Activated CD8-positive, alpha-beta memory T cell treated with anti-CD3 and anti-CD28 coated beads, Interleukin-2, amount 50 U/mL, for 24 hours (primary cell): ENCODE results near the gene HADH.
"Not testable (repeated sequence)": the region's sequence is repeated elsewhere in the genome, so short reads cannot be mapped to it uniquely, and the experiment has no call there.

Experiments
- DNase-seq: peaks from one replicate; pipeline ENCODE4 v3.0.0-alpha.2; 2020; ENCODE audit errors: extremely low read depth

HADH gene

DNA sequence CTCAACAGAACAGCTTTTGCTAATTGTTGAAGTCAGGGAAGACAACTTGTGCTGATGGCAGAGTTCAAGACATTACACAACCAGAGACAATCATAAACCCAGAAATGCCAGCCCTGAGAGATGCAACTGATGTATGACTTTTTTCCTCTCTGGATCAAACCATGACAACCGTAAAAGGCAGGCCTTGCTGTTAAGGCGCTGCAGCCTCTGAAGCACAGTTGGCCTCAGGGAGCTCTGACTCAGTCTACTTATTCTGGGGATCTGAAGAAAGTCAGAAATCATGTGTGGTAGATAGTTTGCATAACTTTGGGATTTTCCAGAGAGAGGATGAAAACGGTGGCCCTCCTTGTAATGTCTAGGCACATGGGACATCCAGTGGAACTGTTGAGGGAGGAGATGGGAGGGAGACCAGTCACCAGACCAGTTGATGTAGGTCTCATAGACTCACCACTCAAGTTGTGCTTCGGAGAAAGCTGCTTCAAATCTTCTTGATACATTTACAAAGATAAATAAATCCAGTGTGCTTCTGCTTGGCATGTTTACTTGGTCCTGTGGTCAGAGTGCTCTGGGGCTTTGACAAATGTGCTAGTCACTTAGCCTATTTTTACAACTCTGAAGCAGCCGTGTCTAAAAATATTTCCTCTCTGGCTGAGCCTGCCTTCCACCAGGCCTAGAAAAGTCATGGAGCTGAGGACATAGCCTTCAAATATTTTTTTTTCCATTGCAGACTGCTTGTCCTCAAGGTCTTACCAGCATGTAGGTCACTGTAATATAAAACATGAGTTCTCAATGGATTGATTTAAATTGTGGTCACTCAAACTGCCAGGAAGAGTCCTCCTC is 7.5 kb downstream of the HADH start:
- no peak for DNase-seq

DNA sequence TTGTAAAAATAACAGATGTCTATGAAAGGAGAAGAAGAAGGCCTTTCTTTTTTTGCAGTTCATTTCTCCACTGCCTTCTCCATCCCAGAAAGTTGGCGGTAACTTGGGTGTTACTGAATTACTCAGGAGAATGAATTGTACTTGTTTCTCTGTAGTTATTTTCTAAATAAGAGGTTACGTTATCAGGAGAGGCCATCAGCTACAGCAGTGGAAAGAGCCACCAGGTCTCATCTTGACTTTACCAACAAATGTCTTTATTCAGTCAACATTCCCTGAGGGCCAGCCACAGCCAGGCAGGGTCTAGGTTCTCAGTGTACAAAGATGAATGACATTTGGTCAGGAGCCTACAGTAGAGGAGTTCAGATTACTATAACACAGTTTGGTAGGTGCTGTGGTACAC is 8.1 kb downstream of the HADH start:
- DNase-seq, result no peak

- DNase-seq, result no peak
Measured at GRCh38 chr4:107999932-108000539, 10.3 kb downstream of the HADH start.

DNA sequence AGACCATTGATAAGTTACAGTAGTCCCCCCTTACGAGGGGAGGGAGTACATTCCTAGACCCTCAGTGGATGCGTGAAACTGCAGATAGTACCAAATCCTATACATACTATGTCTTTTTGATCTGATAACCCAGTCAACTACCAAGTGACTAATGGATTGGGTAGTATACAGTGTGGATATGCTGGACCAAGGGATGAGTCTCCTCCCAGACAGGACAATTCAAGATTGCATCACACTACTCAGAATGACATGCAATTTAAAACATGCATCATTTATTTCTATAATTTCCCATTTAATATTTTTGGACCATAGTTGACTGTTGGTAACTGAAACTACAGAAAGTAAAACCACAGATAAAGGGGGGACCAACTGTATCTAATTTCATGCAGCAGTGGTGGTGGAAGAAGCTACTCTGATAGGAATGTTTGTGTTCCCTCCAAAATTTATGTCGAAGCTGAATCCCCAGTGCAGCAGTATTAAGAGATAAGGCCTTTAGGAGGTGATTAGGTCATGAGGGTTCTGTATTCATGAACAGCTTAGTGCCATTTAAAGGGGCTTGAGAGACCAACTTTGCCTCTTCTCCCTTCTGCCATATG is 11.9 kb downstream of the HADH start:
- no peak for DNase-seq

- no peak for DNase-seq
Measured at GRCh38 chr4:108003982-108004515, 14.4 kb downstream of the HADH start.

GRCh38 chr4:108004646-108005045 is 15.0 kb downstream of the HADH start:
- DNase-seq, result no peak

- DNase-seq, result no peak
Measured at GRCh38 chr4:108005807-108006206, 16.1 kb downstream of the HADH start.

DNA sequence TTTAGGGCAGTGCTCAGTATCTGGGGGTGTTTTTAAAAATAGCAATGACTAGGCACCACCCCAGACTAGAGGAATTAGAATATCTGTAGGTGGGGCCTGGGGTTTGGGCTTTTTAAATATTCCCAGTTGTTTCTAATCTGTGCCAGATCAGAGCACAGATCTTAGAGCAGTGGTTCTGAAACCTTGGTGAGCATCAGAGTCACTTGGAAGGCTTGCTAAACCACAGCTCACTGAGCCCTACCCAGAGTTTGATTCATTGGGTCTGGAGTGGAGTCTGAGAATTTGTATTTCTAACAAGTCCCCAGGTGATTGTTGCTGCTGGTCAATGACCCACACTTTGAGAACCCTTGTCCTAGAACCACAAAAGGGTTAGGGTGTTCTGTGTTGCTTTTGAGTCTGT is 16.7 kb downstream of the HADH start:
- no peak for DNase-seq

- DNase-seq, result no peak
Measured at GRCh38 chr4:108007984-108008383, 18.3 kb downstream of the HADH start.

DNA sequence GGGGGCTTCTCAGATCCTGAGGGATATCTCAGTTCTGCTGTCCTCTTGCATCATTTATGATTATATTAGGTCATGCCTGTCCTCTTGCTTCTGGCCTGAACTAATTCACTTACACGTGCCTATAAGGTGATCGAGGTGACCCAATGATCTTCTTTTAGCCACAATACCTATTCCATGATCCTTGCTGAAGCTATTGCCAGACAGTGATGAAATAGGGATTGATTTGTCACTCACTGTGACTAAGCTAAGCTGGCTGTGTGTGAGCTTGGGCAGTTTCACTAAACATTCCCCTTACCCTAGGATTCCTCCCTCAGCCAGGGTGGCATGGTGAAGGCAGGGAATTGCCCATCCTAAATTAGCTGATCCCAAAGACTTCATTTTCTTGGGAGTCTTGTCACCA is 19.0 kb downstream of the HADH start:
- DNase-seq, result no peak

- no peak for DNase-seq
Measured at GRCh38 chr4:108010167-108010566, 20.5 kb downstream of the HADH start.

DNA sequence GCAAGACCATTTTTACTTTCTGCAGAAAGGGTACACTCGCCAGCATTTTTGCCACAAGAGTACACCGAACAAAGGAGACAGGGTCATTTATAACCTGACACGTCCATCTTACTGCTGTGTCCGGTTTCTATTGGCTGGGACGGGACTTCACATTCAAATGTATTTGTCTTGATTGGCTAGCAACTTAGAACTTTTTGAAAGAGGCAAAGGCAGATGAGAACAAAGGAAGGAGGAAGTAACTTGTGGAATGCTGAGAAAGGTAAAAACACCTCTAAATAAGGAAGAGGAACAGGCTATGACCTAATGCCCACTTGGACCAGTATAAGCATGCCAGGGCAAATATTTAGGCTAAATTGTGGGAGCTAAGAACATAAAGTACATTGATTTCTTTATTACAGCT is 22.7 kb downstream of the HADH start:
- not testable (repeated sequence) for DNase-seq

- no peak for DNase-seq
Measured at GRCh38 chr4:108013327-108013726, 23.6 kb downstream of the HADH start.

- DNase-seq, result no peak
Measured at GRCh38 chr4:108013955-108014354, 24.3 kb downstream of the HADH start.

DNA sequence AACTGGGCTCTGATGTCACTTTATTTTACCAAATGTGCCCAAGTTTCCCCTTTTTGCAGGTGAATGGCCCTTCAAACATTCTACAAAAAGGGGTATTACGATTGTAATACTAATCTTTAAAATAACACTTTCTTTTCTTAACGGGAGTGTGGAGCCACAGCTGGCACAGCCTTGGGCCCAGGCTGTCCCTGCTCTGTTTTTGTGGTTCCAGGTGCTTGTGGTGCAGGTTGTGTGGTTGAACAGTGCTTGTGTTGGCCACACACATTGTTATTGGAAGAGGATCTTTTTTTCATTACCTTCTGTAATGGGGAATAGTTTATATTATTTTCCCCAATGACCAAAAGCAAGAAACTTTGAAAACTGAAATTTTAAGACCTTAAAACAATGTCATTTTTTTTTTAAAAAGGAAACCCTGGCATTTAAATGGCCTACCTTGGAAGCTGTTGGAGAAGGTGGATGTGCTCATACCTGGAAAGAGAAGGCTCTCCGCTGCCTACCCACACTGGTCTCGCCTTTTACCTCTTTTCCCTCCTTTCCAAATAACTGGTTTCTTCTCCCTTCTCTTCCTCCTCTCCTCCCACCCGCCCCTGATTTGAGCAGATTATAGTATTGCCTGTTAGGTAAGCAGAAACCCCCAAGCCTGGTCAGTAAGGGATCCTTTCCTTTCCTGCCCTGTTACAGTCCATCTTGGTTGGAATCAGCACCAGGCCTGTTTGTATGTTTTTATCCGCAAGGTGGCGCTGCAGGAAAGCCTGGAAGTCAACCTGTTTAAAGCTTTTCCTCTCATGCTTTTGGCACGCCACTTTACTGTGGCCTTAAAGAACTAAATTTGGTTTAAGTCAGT is 28.6 kb downstream of the HADH start:
- peak; percentile 62 for DNase-seq

DNA sequence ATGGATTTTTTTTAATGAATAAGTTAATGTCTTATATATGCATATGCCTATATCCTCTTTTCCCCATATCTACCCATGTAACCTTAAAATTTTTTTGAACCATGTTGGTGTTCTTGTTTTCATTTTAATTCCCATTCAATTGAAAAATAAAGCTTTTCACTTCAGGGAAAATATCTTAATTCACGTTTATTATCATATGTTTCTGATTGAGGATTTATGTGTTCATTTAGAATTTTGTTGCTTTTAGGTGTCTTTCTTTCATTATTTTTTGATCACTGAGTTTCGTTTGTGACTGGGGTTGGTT is 29.1 kb downstream of the HADH start:
- DNase-seq, result no peak

DNA sequence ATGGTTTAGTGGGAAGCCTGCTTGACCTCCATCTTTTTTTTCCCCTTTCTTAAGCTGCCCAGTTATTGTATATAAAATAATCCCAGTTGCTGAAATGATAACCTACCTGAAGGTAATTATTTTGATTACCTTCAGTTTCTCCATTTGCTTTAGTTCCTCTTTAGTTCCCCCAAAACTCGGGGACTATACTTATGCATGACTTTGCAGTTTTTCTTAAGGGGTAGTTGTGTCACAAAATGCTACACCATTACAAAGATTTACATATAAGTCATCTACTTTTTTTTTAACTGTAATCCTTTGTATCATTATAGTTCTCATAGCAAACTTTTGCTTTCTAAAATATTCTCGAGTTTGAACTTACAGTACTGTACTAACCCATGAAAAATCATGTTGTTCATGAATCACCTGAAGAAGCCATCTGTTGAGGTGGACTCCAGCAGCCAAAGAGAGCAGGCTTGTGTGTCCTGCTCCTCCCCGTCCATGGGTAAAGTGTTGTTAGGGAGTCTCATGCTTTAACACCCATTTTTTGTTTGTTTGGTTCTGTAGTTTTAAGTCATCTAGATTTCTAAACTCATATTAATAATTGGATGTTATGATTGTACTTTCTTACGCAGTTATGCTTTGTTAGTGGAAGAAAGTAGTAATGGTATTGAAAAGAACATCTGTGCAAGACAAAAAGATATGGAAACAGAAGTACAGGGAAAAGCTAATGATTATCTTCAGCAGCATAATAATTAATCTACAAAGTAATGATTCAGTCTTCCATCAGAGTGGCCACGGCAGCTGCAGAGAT is 34.6 kb downstream of the HADH start:
- no peak for DNase-seq

- DNase-seq, result no peak
Measured at GRCh38 chr4:108024878-108025165, 35.1 kb downstream of the HADH start.

DNA sequence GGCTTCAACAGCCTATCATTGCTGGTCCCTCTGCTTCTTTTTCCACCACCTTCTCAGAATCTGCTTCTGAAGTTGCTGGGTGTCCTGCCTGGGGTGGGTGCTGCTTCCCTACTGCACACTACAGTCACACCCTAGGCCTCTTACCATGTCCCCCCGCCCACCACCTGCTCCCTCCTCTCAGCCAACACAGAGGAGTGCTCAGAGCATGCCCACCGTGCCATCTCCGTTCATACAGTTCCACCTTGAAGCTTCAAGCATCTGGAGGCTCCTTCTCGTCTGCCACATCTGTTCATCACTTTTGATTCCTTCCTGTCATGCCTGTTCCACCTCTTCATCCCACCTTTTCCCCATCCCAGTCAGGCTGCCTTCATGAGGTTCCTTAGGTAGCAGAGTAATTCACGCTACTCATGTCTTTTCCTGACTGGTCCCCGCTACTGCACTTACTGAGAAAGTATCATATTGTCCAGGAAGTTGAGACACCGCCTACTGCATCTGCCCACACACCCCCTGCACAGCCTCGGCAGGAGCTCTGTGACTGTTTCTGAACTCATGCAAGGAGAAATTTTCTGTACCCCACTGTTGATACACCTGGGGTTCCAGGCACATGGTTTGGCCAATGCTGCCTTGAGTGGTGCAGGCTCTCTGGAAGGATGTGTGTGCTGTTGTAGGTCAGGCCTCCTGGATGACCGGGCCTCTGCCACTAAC is 39.5 kb downstream of the HADH start:
- no peak for DNase-seq

DNA sequence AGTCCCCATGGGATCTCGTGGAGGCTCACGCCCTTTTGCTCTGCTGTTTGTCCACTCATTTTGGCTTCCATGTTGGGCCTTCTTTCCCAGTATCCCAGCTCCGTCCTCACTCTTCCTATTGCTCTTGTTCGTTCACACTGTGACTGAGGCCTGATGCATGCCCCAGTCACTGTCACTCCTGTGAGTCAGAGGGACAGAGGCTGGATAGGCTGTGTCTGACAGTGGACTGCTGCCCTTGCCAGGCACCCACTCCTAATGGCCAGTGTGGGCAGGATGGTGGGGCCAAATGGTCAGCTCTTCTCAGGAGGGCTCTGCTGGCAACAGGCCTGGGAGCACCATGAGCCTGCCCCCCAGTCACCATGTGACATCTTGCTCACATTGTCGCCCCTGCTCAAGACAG is 40.0 kb downstream of the HADH start:
- no peak for DNase-seq

DNA sequence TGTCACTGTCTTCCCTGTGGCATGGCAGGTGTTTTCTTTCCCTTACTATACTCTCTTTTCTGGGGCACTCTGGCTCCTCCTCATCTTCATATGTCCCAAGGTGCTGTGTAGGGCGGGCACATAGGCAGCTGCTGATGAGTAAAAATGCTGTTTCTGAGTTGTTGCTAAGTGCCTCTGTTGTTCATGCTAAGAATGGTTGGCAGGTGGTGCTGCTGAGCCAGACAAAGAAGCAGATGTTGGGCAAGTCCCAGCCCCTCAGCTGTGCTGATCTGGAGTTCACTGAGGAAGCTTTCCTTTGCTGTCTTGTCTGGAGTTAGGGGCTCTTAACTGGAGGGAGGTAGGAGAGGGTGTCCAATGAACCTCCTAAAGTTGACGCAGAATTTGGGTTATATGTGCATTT is 40.6 kb downstream of the HADH start:
- DNase-seq, result peak; percentile 15
